DMS79 (cell line): ENCODE results near the gene EEF1AKMT3.

Source experiments
- DNase-seq: peaks from one replicate; lab custom pipeline; 2025; lab: John Stamatoyannopoulos, UW

Gene EEF1AKMT3

GRCh38 chr12:57751432-57751787, 21.0 kb upstream of the EEF1AKMT3 start:
- no peak for DNase-seq

DNA sequence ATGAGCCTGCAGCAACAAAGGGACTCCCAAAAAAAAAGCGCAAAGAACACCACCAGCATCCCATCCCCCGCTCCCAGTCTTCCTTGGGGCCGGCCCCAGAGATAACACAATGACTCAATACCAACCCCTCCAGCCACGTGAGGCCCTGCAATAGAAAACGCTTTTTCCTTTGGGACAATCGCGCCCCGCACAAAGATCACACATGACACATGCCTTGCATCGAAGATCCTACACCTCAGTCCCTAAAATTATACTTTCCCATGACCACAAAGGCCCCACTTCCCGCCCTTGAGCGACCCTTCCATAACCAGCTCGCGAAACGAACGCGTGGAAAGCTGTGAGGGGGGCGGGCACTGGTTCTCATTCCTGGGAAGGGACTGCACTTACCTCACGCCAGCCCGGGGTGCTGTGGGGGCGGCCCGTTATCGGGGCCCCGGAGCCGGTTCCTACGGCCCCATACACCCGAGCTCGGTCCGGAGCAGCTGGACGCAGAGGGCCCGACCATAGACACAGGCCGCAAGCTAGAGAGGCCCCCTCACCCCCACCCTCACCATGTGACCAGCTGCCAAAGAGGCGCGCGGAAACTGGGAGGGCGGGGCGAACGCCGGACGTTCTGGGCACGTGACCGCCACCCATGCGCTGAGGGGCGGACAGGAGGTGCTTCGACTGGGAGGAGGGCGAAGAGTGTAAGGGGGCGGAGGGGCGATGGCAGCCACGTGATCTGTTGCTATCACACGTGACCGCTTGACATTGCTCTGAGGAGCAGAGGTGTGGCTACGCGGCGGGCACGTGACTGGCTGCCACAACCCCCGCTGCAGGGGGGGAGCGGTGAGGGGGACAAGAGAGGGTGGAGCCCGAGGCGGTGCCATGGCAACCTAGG, 20.4 kb upstream of the EEF1AKMT3 start, which contains the start of gene CDK4:
TSS of gene CDK4 (minus strand) at position 523 of the 880 bp plus-strand sequence. CDS start 593 bp downstream, outside the sequence.
- DNase-seq, result peak; percentile 97

DNA sequence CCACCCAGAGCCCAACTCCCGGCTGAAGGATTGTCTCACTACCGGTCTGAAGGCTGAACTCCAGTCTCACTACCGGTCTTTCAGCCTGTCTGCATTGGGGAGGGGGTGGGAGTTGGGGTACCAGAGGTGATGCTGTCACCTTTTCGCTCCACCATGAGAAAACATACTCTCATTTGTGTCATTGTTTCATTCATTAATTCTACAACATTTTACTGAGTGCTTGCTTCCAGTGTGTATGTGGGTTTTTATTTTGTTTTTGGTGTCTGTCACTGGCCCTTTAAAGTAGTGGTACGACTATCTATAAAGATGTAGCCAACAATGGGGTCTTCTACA, 19.8 kb upstream of the EEF1AKMT3 start:
- DNase-seq, result no peak

DNA sequence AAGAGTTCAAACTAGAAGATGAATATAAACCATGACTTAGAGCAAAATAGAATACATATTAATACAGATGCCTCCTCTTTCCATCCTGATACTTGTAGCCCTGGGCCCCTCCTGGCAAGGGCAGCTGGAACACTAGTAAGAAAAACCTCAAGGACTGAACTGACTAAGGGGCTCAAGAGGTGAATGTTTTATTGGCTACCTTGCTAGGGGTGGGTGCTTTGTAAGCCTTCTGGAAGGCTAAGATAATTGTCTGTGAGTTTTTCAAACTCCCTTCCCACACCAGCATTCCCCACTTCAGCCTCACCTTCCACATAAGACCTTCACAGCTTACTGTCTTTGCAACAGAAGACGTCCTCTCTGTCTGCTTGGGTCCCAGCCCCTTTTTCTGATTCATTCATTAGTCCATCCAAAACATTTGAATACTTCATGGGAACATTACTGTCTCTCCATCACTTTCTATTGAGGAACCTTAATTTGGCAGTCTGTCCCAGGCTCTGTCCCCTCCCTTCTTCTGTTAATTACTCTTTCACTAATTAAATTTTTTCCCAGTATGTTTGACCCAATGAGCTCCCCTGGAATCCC, 18.6 kb upstream of the EEF1AKMT3 start:
- no peak for DNase-seq

GRCh38 chr12:57754411-57755193, 17.8 kb upstream of the EEF1AKMT3 start, which contains the start of gene MARCHF9:
Gene MARCHF9 (plus strand): TSS chr12:57755103. CDS start chr12:57755529, 426 bp downstream.
- DNase-seq, result peak; percentile 22

DNA sequence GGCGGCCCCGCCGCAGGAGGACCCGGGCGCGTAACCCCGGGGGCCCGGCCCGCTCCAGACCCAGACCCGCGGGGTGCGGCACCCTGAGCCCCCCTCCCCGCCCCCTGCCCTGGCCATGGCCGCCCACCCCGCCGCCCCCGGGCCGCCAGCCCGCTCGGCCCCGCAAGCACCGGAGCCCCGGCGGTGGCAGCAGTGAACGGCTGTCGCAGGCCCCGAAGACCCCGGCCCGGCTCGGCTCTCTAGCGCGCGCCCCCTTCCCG, 17.3 kb upstream of the EEF1AKMT3 start:
- no peak for DNase-seq

DNA sequence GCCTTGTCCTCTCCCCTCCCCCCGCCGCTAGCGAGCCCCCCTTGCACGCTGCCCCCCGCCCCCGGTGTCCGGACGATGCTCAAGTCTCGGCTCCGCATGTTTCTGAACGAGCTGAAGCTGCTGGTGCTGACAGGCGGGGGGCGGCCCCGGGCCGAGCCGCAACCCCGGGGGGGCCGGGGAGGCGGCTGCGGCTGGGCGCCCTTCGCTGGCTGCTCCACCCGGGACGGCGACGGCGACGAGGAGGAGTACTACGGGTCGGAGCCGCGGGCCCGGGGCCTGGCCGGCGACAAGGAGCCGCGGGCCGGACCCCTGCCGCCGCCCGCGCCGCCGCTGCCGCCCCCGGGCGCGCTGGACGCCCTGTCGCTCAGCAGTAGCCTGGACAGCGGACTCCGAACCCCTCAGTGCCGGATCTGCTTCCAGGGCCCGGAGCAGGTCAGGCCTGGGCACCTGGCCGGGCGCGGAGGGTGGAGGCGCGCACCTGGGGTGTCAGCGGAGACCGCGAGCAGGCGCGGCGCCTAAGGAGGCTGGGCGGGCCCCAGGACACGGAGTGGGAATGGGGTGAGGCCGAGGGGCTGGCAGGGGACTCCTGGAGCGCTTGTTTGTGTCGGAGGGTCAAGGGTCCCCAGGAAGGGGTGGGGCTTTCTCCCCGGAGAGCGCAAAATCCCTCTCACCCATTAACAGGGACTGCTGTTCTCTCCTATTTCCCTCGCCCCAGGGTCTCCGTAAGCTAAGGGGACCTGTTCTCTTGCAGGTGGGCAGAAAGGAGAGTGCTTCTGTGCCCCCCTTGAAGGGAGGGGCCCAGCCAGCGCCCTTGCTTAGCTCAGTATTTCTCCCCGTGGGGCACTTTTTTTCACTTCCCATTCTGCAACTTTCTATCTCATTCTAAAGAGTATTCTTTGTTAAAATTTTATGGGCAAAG, 16.7 kb upstream of the EEF1AKMT3 start:
- no peak for DNase-seq

DNA sequence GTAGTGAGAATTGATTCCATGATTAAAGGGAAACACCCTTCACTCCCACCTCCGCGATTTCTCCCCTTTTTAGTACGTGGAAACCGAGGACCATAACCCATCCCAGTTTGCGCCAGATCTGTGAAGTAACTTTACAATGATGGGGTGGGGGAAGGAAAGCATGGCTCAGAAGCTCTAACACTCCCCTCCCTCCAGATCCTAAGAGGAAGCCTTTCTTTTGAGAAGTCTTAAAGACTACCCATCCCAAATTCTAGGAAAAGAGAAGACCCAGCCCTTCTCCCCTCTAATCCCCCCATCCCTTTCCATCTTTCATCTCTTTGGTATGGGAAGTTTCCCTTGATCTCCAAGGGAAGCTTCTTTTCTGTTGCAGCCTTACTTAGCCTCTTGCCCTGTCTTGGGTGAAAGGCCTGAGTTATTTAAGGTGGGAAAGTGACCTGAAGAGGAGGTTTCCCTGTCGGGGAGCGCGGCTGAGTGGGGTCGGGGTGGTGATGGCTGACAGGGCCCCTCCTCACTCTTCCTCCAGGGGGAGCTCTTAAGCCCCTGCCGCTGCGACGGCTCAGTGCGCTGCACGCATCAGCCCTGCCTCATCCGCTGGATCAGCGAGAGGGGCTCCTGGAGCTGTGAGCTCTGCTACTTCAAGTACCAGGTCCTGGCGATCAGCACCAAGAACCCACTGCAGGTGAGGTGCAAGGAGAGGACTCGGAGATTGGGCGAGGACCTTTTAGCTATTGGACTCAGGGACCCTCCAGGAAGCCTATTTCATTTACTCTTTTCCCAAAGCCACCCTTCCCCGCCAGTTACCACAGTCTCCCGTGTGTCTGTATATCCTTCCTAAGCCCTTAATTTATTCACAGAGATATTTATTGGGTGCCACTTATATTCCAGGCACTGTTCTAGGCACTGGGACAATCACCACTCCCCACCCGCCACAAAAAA, 15.7 kb upstream of the EEF1AKMT3 start:
- no peak for DNase-seq

DNA sequence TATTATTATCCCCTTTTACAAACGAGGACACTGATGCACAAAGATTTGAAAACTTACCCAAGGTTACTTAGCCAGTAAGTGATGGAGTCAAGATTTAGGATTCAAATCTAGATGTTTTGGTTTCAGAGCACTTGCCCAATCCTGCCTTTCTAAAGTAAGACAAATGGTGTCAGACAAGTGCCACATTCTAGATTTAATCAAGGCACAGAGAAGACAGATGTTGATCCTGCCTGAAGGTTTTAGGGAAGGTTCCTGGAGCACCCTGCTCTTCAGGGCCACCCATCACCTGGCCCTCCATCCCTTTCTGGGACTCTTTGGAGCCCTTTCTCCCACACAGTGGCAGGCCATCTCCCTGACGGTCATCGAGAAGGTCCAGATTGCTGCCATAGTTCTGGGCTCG, 14.6 kb upstream of the EEF1AKMT3 start:
- no peak for DNase-seq

GRCh38 chr12:57758552-57759359, 13.7 kb upstream of the EEF1AKMT3 start:
- no peak for DNase-seq

DNA sequence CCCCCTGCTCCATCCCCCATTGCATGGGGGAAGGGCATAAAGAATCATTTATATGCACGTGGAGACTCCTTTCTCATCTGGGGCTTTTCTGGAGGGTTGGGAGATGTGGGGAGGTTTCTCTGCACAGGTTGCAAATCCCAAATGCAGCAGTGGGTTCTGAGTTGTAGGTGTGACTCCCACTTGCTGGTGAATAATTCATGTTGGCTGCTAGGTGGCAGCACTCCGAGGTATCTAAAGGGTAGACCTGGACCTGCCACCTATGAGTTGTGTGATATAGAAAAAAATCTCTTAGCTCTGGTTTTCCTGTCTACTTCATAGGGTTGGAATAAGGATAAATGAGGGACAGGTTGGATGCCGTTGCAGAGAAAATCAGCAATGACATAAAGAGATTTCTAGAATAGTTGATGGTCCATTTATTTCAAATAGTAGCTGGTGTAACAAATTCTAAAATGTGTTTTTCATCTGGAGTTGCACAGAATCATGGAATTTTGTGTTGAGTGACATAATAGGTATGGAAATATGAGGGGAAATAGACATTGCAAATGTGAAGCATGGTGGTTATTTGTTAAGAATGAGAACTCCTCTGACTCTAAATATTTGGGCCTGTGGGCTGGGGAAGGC, 12.9 kb upstream of the EEF1AKMT3 start:
- no peak for DNase-seq

GRCh38 chr12:57760347-57760982, 11.9 kb upstream of the EEF1AKMT3 start:
- no peak for DNase-seq

GRCh38 chr12:57761391-57761998, 10.9 kb upstream of the EEF1AKMT3 start:
- DNase-seq, result no peak

DNA sequence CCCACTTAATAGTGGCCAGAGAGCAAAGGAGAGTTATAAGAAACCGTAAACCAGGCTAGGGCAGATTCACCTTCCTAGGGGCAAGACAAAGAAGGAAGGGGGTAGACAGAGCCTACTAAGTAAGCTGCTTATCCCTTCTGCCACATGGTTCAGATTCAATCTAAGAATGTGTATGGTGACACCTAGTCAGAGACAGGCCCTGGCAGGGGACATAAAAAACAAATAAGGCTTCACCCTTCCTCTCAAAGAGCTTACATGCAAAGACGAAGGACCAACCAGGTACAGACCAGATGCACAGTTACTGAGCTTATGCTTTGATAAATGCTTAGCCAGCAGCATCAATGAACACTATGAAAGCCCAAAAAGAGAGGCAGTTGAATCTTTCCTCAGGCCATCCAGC, 10.0 kb upstream of the EEF1AKMT3 start:
- no peak for DNase-seq

DNA sequence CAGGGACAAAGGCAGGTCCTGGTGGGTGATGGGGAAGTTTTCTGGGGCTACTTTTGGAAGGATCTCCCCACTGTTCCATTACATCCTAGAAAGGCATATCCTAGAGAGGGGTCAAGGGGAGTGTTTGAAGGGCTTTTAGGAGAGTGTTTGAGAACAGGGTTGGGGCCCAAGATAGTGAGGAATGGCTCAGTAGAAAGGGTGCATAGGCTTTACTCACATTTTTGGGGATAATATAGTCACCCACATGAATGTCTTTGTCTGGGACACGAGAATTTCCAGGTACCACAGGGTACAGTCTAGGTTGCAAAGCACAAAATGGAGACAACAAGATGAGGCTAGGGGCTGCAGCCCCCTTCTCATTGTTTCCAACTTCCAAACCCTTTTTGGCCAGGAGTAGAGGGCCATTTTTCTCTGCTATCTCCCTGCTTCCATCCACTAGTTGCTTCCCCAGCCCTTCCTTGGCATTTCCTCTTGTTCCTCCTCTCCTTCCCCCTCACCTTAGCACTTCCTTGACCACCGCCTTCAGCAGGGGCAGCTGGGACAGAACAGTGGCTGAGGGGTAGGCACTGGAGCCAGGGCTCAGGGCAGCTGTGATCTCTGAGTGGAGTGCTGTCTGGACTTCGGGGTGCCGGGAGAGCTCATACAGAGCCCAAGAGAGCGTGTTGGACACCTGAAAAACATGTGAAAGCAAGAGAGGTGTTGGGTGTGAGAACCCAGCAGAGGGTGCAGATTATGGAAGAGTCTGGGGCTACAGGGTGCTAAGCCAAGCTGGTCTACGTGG, 8.3 kb upstream of the EEF1AKMT3 start:
- DNase-seq, result no peak

DNA sequence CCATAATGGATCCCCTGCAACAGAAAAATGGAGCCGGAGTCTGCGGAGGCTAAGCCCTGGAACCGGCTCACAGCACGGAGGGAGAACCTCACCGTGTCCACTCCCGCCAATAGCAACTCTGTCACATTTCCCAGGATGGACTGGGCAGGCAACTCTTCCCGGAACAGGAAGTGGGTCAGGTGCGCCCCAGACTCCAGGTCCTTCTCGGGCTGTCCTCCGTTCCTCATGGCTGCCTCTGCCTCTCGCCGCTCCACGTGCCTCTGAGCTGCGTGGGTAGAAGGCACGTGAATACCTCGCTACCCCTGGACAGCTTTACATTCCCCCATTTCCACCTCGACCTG, 7.8 kb upstream of the EEF1AKMT3 start:
- no peak for DNase-seq

- DNase-seq, result no peak
Measured at GRCh38 chr12:57765003-57765697, 7.3 kb upstream of the EEF1AKMT3 start.
